Stimulated activated CD8-positive, alpha-beta memory T cell treated with anti-CD3 and anti-CD28 coated beads, Interleukin-7, amount 100 ng/mL, for 24 hours (primary cell): Measurements from ENCODE around the gene AHSG.
"Not testable (repeated sequence)": the region's sequence is repeated elsewhere in the genome, so short reads cannot be mapped to it uniquely, and the experiment has no call there.

Experiments used
- DNase-seq: peaks from one replicate; pipeline ENCODE4 v3.0.0-alpha.2; 2020; ENCODE audit warnings: low read depth

AHSG gene

GRCh38 chr3:186618318-186618938, 5.6 kb downstream of the AHSG start:
- no peak for DNase-seq

GRCh38 chr3:186619787-186620212, 6.9 kb downstream of the AHSG start:
- DNase-seq, result no peak

- no peak for DNase-seq
Measured at GRCh38 chr3:186620213-186621092, 7.6 kb downstream of the AHSG start.

GRCh38 chr3:186621894-186622650, 9.2 kb downstream of the AHSG start:
- no peak for DNase-seq

GRCh38 chr3:186622651-186623310, 9.9 kb downstream of the AHSG start:
- DNase-seq, result no peak

- no peak for DNase-seq
Measured at GRCh38 chr3:186624598-186624997, 11.7 kb downstream of the AHSG start.

GRCh38 chr3:186625600-186626042, 12.8 kb downstream of the AHSG start:
- DNase-seq, result no peak

GRCh38 chr3:186626254-186626847, 13.5 kb downstream of the AHSG start:
- no peak for DNase-seq

GRCh38 chr3:186627852-186628414, 15.1 kb downstream of the AHSG start:
- DNase-seq, result no peak

GRCh38 chr3:186628756-186629155, 15.9 kb downstream of the AHSG start:
- DNase-seq, result no peak

- no peak for DNase-seq
Measured at GRCh38 chr3:186630950-186631641, 18.2 kb downstream of the AHSG start.

- no peak for DNase-seq
Measured at GRCh38 chr3:186633481-186633880, 20.6 kb downstream of the AHSG start.

- DNase-seq, result not testable (repeated sequence)
Measured at GRCh38 chr3:186634207-186634606, 21.3 kb downstream of the AHSG start.

GRCh38 chr3:186635532-186635931, 22.7 kb downstream of the AHSG start:
- DNase-seq, result no peak

- DNase-seq, result no peak
Measured at GRCh38 chr3:186636536-186636935, 23.7 kb downstream of the AHSG start.

GRCh38 chr3:186637686-186638085, 24.8 kb downstream of the AHSG start:
- DNase-seq, result no peak

GRCh38 chr3:186638259-186638658, 25.4 kb downstream of the AHSG start:
- DNase-seq, result no peak

GRCh38 chr3:186639778-186640472, 27.1 kb downstream of the AHSG start, which contains the start of gene FETUB:
Gene FETUB, plus strand, starts transcription at chr3:186640399. Its CDS starts 62 bp downstream, at chr3:186640461.
- no peak for DNase-seq

- no peak for DNase-seq
Measured at GRCh38 chr3:186640473-186640818, 27.6 kb downstream of the AHSG start.

- no peak for DNase-seq
Measured at GRCh38 chr3:186640929-186641328, 28.1 kb downstream of the AHSG start.
